GM12801 (cell line): ENCODE data around the gene SEMA4C.

Source experiments
- TF ChIP-seq, protein P1 (sequence below): IDR thresholded peaks from one replicate; pipeline ENCODE4 v1.5.1; 2011; ENCODE audit warnings: control low read depth; ENCODE audit not compliant: insufficient read length; ENCODE audit errors: extremely low read depth

The SEMA4C gene, protein sequence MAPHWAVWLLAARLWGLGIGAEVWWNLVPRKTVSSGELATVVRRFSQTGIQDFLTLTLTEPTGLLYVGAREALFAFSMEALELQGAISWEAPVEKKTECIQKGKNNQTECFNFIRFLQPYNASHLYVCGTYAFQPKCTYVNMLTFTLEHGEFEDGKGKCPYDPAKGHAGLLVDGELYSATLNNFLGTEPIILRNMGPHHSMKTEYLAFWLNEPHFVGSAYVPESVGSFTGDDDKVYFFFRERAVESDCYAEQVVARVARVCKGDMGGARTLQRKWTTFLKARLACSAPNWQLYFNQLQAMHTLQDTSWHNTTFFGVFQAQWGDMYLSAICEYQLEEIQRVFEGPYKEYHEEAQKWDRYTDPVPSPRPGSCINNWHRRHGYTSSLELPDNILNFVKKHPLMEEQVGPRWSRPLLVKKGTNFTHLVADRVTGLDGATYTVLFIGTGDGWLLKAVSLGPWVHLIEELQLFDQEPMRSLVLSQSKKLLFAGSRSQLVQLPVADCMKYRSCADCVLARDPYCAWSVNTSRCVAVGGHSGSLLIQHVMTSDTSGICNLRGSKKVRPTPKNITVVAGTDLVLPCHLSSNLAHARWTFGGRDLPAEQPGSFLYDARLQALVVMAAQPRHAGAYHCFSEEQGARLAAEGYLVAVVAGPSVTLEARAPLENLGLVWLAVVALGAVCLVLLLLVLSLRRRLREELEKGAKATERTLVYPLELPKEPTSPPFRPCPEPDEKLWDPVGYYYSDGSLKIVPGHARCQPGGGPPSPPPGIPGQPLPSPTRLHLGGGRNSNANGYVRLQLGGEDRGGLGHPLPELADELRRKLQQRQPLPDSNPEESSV

DNA sequence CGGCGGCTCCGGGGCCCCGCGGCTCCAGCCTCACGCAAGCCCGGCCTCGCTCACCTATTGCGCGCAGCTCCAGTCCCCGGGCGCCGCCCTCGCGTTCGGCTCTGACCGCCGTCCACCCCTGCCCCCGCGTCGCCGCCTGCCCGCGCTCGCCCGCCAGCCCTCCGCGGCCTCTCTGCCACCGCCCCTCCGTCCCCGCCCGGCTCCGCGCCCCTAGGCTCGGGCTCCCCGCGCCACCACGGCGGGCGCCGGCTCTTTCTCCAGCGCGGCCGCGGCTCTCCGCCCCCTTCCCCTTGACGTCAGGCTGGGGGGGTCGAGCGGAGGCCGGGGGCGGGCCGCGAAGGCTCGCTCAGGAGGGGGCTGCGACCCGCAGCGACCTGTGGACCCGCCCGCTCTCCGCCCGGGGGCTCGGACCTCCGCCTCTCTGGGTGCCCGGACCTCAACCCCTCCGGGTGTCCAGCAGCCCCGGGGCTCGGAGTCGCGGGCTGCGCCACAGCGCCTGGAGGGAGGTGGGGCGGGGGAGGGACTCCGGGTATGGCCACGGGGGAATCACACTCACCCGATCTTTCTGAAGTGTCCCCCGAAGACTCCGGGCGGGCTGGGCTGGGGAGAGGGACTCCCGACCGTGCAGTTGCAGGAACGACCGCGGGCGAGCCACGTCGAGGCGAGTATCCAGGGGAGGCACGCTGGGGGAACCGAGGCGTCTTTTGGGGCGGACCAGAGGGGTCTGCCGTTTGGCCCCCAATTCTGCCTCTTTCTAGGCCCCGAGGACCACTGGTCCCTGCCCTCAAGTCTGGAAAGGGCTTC is at the start of gene SEMA4C:
Gene SEMA4C (minus strand): TSS at position 259 of the 804 bp plus-strand sequence. CDS start 2,194 bp downstream, outside the sequence.
- TF ChIP-seq, protein P1, sequence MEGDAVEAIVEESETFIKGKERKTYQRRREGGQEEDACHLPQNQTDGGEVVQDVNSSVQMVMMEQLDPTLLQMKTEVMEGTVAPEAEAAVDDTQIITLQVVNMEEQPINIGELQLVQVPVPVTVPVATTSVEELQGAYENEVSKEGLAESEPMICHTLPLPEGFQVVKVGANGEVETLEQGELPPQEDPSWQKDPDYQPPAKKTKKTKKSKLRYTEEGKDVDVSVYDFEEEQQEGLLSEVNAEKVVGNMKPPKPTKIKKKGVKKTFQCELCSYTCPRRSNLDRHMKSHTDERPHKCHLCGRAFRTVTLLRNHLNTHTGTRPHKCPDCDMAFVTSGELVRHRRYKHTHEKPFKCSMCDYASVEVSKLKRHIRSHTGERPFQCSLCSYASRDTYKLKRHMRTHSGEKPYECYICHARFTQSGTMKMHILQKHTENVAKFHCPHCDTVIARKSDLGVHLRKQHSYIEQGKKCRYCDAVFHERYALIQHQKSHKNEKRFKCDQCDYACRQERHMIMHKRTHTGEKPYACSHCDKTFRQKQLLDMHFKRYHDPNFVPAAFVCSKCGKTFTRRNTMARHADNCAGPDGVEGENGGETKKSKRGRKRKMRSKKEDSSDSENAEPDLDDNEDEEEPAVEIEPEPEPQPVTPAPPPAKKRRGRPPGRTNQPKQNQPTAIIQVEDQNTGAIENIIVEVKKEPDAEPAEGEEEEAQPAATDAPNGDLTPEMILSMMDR: no peak

DNA sequence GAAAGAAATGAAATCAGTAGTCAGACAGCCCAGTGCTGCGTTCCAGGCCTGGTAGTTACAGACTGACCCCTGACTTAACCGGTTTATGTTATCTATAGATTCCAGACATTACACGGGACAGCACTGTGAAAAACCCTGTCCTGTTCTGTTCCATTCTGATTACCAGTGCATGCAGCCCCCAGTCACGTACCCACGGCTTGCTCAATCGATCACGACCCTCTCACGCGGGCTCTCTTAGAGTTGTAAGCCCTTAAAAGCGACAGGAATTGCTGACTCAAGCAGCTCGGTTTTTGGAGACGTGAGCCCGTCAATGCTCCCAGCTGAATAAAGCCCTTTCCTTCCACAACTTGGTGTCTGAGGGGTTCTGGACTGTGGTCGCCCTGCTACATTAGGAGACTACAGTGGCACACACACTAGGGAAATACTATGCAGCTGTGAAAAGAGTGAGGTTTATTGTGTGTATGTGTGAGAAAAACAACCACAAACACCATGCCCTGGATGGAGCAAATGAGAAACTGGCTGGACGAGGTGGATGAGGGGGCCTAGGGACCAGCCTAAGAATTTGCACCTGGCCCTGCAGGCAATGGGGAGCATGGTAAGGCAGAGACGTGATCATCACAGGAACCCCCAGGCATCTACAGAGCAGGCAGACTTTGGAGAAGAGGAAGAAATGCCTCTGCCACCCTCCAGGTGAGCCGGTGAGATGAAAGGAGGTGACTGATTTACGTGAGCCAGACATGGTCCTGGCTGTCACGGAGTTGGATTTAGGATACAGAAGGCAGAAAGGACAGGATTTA is 49.1 kb upstream of the SEMA4C start:
- TF ChIP-seq, protein P1: no peak

DNA sequence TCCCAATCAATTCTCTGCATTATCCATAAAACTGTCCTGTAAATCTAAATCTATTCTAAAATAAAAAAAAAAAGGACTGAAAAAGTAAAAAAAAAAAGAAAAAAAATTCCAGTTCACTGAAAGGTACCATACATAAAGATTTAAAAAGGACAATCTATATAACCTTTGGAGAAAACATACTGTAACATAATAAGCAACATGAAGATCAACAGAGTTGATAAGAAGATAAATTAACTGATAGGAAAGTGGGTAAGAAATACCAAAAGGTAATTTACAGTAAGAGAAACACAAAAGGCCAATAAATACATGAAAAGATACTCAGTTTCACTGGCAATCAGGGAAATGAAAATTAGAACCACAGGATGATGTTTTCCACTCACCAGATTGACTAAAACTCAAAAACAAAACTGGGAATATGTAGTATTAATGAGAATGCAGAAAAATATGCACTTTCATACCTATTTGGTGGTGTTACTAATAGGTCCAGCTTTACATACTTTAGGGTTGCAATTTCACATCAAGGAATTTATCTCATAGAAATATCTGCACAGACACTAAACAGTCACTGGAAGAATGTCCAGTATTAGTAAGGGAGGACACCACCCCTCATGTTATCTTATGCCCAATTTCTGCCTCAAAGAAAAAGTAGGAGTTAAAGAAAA is 48.3 kb upstream of the SEMA4C start:
- TF ChIP-seq, protein P1: no peak

DNA sequence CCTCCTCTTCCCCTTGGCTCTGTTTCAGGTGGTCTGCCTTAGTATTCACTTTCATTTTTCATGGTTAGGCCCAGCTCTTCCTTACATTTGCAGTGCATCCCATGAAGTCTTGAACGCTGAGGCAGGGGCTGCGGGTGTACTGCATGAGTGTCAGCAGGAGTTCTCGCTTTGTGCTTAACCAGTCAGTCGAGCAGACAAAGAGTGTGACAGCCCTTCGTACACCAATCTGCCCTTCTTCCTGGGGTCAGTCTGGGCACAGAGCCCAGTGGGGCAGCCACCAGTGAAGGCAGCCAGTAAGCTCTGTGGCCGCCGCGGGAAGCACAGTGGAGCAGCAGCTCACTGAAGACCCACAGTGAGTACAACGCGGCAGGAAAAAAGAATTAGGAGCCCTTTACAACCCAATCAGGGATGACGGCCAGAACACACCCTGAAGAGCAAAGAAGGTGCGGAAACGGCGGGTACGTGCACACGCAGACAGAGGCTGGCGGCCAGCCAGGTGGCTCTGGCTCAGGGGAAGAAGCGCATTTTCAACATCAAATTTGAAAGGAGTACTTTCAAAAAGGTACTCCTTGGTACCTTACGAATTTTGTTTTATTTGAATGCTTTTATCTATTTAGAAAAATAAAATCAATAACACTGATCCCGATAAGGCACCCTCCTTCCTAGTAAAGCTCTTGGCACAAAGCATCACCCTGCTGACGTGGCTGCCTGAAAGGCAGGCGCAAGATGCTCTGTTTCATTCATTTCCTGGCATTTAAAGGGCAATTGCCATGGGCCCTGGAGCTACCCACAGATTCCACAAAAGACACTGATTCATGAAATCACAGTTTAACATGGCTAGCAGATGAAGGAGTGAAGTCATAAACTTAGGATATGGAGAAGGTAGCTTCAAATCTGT is 47.0 kb upstream of the SEMA4C start:
- TF ChIP-seq, protein P1: no peak

DNA sequence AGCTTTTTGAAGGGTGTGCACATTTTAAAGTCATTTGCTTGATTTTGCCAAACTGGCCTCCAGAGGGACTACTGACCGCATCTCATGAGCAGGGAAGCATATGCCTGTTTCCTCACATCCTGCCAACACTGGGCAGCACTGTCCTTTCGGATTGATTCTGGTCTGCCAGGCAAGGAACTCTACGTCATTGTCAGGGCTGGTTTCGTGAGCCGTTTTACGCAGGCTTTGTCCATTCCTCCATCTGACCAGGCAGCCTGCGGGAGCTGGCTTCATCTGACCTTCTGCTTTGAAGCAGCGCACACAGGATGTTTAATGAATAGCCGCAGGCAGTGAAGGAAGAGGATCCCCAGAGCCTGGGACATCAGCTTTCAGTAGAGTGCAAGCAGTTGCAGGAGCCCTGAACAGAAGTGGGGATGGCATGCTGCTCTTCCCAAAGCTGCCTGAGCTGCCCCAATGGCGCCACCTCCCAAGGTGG is 46.3 kb upstream of the SEMA4C start:
- TF ChIP-seq, protein P1: no peak

DNA sequence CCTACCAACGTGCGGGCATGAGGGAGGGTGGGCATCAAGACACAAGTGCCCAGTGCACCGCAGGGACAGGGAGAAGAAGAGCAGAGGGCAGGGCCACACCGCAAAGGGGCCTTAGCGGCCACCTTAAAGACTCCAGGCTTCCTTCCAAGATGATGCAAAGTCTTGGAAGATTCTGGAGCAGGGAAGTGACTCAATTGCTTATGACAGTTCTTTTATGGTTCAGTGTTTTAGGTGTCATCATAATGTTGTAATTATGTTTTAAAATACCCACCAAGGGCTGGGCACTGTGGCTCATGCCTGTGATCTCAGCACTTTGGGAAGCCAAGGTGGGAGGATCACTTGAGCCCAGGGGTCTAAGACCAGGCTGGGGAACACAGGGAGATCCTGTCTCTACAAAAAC is 44.5 kb upstream of the SEMA4C start:
- TF ChIP-seq, protein P1: no peak
